Body of pancreas (tissue), 4 donors: ENCODE data around the gene AUNIP.

Source experiments
- POLR2A ChIP-seq, 3 donors: fragments of 450-650 bp; IDR thresholded peaks; one replicate each; pipeline ENCODE4 v1.6.1; 2016; ENCODE audit warnings: antibody characterized with exemption in 3 of 3, mild to moderate bottlenecking in 2 of 3
- TF ChIP-seq, protein P1 (sequence below), 7 experiments: fragments of 450-650 bp in 4 of 7; fragments of 200-600 bp in 3 of 7; sonication (generic) in 3 of 7; IDR thresholded peaks; one replicate each; pipeline ENCODE4 v1.5.1; 2016 to 2019; ENCODE audit warnings: antibody characterized with exemption in 7 of 7

DNA sequence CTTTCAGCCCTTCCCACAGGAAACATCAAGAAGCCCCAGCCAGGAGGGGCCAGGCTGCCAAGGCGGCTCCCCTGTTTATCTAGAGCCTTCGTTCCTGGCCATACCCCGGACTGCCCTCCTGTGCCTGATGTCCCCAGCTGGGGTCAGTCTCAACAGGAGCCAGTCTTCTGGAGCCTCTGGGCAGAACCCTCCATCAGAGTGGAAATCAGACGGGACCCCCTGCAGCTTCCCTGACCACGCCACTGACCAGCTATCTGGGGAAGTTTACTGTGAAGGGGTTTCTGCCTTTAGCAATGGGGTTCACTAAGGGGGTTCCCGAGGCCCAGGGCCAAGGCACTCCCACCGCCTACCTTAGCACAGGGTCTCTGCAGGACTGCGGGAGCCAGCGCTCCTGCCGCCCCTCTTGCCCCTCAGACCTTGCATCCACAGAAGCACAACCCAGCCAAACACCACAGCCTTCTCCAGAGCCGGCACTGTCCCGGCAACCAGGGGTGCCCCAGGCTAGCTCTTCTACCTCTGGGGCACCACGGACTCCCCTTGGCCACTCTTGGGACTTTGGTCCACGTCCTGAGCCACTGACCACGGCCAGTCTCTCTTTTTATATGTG lies 43.0 kb downstream of the AUNIP start:
- TF ChIP-seq, protein P1, sequence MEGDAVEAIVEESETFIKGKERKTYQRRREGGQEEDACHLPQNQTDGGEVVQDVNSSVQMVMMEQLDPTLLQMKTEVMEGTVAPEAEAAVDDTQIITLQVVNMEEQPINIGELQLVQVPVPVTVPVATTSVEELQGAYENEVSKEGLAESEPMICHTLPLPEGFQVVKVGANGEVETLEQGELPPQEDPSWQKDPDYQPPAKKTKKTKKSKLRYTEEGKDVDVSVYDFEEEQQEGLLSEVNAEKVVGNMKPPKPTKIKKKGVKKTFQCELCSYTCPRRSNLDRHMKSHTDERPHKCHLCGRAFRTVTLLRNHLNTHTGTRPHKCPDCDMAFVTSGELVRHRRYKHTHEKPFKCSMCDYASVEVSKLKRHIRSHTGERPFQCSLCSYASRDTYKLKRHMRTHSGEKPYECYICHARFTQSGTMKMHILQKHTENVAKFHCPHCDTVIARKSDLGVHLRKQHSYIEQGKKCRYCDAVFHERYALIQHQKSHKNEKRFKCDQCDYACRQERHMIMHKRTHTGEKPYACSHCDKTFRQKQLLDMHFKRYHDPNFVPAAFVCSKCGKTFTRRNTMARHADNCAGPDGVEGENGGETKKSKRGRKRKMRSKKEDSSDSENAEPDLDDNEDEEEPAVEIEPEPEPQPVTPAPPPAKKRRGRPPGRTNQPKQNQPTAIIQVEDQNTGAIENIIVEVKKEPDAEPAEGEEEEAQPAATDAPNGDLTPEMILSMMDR (IDR thresholded peaks at IDR 0.05): no peak
- TF ChIP-seq POLR2A (IDR thresholded peaks at IDR 0.05): no peak
